Measurements from ENCODE around the gene ANKRD17. TPM values are rescaled to one million over a fixed set of nuclear protein-coding genes. Genes with fewer than 3 reads are reported as not detected.

ANKRD17 gene
- total RNA-seq, 1 experiment from 2014 or later: 51.2 TPM

GRCh38 chr4:73275318-73275654, 16.7 kb upstream of the ANKRD17 start:
- ChIA-PET POLR2A (ENCODE audit: unreplicated experiment) (no interaction called here), CTCF (no interaction called here)
- no peak for ATAC-seq

DNA sequence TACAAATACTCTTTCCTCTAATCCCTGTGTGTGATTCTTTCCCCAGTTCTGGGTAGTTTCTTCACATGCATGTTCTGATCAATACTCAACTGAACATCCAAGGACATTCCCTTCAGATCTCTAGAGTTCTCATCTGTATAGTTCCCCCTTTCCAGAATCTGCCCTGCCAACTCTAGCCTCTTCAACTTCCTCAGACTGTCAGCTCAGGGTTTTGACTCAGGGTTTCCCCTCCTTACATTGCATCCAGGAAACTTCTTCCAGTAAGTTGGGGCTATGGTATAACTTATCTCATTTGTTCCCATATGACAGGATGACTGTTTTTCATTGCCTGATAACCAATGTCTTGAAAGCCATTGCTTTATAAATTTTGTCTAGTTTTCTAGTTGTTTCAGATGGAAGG, 14.2 kb upstream of the ANKRD17 start:
- intact Hi-C loops (cut with micrococcal nuclease): no loop called here
- Histone ChIP-seq H3K4me1 (ENCODE audit: insufficient read depth, low read length) (peaks cover 7% of the 10 kb centered on the region; the same call in 1 of the 2 replicates), H3K9me3 (ENCODE audit: low read length) (no peaks in the 10 kb centered on the region), H3K36me3 (ENCODE audit: low read depth, low read length) (no peaks in the 10 kb centered on the region), H3K9ac (ENCODE audit: low read length) (no peak overlapping the region), H3K79me2 (ENCODE audit: low read length) (no peaks in the 10 kb centered on the region), H3K27ac (ENCODE audit: low read length) (no peak overlapping the region), H3K4me2 (ENCODE audit: low read length) (no peak overlapping the region), H4K20me1 (ENCODE audit: low read length) (no peaks in the 10 kb centered on the region), H3K27me3 (ENCODE audit: low read length) (no peaks in the 10 kb centered on the region), H3K9me2 (replicated peaks; ENCODE audit: low read length) (no peaks in the 10 kb centered on the region), H2AFZ (ENCODE audit: low read length) (no peak overlapping the region), H3K4me3 (ENCODE audit: low read length) (no peak overlapping the region), H3F3A (ENCODE audit: low read length, unreplicated experiment) (no peaks in the 10 kb centered on the region)
- POLR2A ChIA-PET (ENCODE audit: unreplicated experiment): no interaction called here
- TF ChIP-seq EZH2 (IDR thresholded peaks at IDR 0.05; ENCODE audit: low read length, unreplicated experiment): no peak
- no peak for TF ChIP-seq EZH2phosphoT487 (IDR thresholded peaks at IDR 0.05; ENCODE audit: borderline replicate concordance, low read length)
- CTCF ChIA-PET: interaction anchor here (0.6 kb wide), 1 partner anchor 255 kb away, joined by 3 read pairs; no protein-coding TSS in a partner anchor
- no TSS peak for BruUV-seq (replicated peaks)
- ATAC-seq (no peak), DNase-seq (no peak)

More at GRCh38 chr4:73275318-73275654, 16.7 kb upstream of the ANKRD17 start:
- Histone ChIP-seq H3K36me3 (ENCODE audit: low read depth, low read length) (no peaks in the 10 kb centered on the region), H3K79me2 (ENCODE audit: low read length) (no peaks in the 10 kb centered on the region), H3K4me2 (ENCODE audit: low read length) (no peak overlapping the region), H3K4me3 (ENCODE audit: low read length) (no peak overlapping the region), H3K27ac (ENCODE audit: low read length) (no peak overlapping the region), H3K4me1 (ENCODE audit: insufficient read depth, low read length) (peaks cover 7% of the 10 kb centered on the region; the same call in 1 of the 2 replicates), H2AFZ (ENCODE audit: low read length) (no peak overlapping the region), H3K9ac (ENCODE audit: low read length) (no peak overlapping the region), H3F3A (ENCODE audit: low read length, unreplicated experiment) (no peaks in the 10 kb centered on the region), H4K20me1 (ENCODE audit: low read length) (no peaks in the 10 kb centered on the region), H3K27me3 (ENCODE audit: low read length) (no peaks in the 10 kb centered on the region), H3K9me3 (ENCODE audit: low read length) (no peaks in the 10 kb centered on the region), H3K9me2 (replicated peaks; ENCODE audit: low read length) (no peaks in the 10 kb centered on the region)
- DNase-seq: no peak
- intact Hi-C loops (cut with micrococcal nuclease): no loop called here
- no TSS peak for BruUV-seq (replicated peaks)
- TF ChIP-seq CTCF (conservative IDR thresholded peaks at IDR 0.05; ENCODE audit: low read depth, low read length) (no peak), EZH2 (IDR thresholded peaks at IDR 0.05; ENCODE audit: low read length, unreplicated experiment) (no peak), EZH2phosphoT487 (IDR thresholded peaks at IDR 0.05; ENCODE audit: borderline replicate concordance, low read length) (no peak)

DNA sequence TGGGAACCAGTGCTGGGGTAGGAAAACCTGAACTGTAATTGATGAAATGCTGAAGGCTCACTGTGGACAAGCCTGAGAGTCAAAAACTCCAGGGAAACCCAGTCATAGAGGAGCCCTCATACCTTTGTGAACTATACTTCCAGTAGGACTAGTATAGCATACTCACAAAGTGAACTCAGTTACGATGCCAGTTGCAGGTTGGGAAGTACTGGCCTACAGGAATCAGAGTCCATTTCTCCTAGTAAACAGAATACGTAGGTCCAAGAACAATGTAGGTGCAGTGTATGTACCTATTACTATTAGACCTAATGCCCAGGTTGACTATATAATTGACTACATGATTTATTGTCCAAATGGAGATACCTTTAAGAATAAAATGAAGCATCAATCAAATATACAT, 8.5 kb upstream of the ANKRD17 start:
- Histone ChIP-seq H3K9me3 (ENCODE audit: low read length) (no peaks in the 10 kb centered on the region), H3K9me2 (replicated peaks; ENCODE audit: low read length) (no peaks in the 10 kb centered on the region), H3K9ac (ENCODE audit: low read length) (no peak overlapping the region), H3K27ac (ENCODE audit: low read length) (no peak overlapping the region), H3F3A (ENCODE audit: low read length, unreplicated experiment) (no peaks in the 10 kb centered on the region), H3K4me3 (ENCODE audit: low read length) (no peak overlapping the region), H3K79me2 (ENCODE audit: low read length) (no peaks in the 10 kb centered on the region), H3K27me3 (ENCODE audit: low read length) (no peaks in the 10 kb centered on the region), H3K36me3 (ENCODE audit: low read depth, low read length) (no peaks in the 10 kb centered on the region), H3K4me1 (ENCODE audit: insufficient read depth, low read length) (no peaks in the 10 kb centered on the region), H4K20me1 (ENCODE audit: low read length) (no peaks in the 10 kb centered on the region), H2AFZ (ENCODE audit: low read length) (no peak overlapping the region), H3K4me2 (ENCODE audit: low read length) (no peak overlapping the region)
- ATAC-seq (no peak), DNase-seq (no peak)
- ChIA-PET POLR2A (ENCODE audit: unreplicated experiment) (no interaction called here), CTCF (no interaction called here)
- intact Hi-C loops (cut with micrococcal nuclease): no loop called here
- TF ChIP-seq EZH2 (IDR thresholded peaks at IDR 0.05; ENCODE audit: low read length, unreplicated experiment): no peak
- no peak for TF ChIP-seq CTCF (conservative IDR thresholded peaks at IDR 0.05; ENCODE audit: low read depth, low read length)
- TF ChIP-seq EZH2phosphoT487 (IDR thresholded peaks at IDR 0.05; ENCODE audit: borderline replicate concordance, low read length): no peak
- BruUV-seq (replicated peaks): no TSS peak
